Right kidney (tissue), 1 donor: ENCODE measurements around the gene ERBB2.
"Not testable (repeated sequence)": the region's sequence is repeated elsewhere in the genome, so short reads cannot be mapped to it uniquely, and the experiment has no call there.

Source experiments
- DNase-seq: peaks from one replicate; pipeline ENCODE4 v3.0.0-alpha.2; 2016

The ERBB2 gene

DNA sequence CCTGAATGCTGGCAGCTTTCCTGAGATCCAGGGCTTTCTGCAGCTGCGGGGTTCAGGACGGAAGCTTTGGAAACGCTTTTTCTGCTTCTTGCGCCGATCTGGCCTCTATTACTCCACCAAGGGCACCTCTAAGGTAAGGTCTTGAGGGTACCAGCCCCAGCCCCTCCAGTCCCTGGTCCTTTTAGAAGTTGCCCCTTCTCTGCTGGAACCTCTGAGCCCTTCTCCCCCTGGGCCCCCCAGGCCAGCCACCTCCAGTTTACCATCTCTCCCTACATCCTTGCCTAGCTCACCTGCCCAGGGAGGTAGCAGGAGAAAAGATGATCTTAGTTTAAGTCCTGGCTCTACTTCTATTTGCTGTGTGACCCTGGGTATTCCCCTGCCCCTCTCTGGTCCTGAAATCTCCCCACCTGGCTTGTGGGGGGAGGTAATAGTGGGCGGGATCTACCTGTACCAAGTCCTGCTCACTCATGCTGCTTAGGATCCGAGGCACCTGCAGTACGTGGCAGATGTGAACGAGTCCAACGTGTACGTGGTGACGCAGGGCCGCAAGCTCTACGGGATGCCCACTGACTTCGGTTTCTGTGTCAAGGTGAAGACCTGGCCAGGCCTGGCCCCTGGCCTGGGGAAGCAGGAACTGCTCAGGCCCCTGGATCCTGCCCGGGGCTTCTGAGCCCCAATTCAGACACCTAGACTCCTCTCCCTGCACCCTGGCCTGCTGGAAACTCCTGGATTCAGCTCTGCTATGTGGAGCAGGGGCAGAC is 44.4 kb downstream of the ERBB2 start:
- DNase-seq = no peak

DNA sequence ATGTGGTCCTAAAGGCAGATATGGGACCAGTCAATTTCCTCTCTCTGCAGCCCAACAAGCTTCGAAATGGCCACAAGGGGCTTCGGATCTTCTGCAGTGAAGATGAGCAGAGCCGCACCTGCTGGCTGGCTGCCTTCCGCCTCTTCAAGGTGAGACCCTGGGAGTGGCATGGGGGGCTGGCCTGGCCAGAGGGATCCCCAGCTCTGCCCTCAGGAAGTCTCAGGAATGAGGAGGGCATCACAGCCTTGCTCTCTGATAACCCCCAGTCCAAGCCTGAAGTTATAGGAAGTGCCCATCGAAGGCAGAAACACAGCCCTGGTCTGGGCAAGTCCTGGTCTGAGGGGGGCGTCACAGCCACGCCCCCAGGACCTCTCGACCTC is 45.0 kb downstream of the ERBB2 start:
- DNase-seq = no peak

DNA sequence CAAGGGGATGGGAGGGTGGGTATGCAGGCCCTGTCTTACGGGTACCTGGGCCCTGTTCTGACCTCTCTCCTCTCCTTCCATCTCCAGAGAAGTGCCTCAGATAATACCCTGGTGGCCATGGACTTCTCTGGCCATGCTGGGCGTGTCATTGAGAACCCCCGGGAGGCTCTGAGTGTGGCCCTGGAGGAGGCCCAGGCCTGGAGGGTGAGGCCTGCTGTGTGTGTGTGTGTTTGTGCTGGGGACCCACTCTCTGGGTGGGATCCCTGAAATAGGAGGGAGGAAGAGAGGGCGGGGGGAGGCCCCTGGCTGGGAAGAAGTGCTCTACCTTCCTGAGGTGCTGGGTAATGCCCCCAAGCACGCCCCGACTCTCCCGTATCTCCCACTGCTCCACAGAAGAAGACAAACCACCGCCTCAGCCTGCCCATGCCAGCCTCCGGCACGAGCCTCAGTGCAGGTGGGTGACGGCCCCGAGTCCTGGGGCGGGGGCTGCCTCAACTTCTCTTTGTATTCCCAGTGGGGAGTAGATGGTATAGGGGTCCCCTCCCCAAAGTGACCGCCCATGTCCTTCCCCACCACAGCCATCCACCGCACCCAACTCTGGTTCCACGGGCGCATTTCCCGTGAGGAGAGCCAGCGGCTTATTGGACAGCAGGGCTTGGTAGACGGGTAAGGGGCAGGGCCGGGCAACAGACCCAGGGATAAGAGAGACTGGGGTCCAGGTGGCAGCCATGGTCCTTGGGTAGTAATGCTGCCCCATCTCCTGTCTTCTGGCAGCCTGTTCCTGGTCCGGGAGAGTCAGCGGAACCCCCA is 45.7 kb downstream of the ERBB2 start:
- no peak for DNase-seq

DNA sequence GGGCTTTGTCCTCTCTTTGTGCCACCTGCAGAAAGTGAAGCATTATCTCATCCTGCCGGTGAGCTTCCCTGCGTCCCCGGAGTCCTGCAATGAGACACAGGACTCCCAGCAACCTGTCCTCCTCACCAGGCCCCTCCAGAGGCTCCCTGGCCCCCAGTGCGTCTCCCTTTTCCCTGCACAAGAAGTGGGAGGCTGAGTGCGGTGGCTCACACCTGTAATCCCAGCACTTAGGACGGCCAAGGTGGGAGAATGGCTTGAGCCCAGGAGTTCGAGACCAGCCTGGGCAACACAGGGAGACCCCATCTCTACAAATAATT is 46.2 kb downstream of the ERBB2 start:
- no peak for DNase-seq

- no peak for DNase-seq
Measured at GRCh38 chr17:39747745-39748144, 47.9 kb downstream of the ERBB2 start.

DNA sequence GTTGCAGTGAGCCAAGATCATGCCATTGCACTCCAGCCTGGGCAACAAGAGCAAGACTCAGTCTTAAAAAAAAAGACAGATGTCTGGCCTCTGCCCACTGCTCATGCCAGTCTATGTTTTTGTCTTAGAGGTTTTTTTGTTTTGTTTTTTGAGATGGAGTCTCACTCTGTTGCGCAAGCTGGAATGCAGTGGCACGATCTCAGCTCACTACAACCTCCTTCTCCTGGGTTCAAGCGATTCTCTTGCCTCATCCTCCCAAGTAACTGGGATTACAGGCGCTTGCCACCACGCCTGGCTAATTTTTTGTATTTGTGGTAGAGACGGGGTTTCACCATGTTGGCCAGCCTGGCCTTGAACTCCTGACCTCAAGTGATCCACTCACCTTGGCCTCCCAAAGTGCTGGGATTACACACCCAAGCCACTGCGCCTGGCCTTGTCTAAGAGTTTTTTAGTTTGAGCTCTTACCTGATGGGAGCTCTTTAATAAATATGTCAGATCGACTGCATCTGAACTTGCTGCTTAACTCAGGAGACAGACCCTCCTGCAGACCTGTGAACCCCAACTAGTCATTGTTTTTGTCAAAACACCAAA is 48.7 kb downstream of the ERBB2 start:
- not testable (repeated sequence) for DNase-seq

- DNase-seq = no peak
Measured at GRCh38 chr17:39750131-39751015, 50.5 kb downstream of the ERBB2 start.

GRCh38 chr17:39751016-39751543 is 51.2 kb downstream of the ERBB2 start:
- no peak for DNase-seq

DNA sequence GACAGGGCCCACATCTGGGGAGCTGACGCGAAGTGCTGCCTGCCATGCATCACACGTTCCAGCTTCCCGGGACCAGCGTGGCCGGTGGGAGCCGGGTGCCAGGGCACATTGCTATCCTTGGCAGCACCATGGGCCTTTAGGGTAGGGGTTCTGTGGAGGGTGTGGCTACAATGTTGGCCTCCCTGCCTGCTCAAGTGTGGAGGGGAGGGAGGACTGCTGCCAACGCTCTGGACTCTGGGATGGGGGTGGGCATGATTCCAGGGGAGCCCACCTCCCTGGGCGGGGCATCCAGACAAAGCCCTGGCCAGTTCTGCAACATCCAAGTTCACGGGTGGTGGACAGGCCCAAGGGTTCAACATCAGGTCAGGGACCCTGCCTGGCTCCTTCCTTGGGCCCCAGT is 51.8 kb downstream of the ERBB2 start:
- no peak for DNase-seq

- no peak for DNase-seq
Measured at GRCh38 chr17:39752241-39752881, 52.5 kb downstream of the ERBB2 start.

GRCh38 chr17:39753514-39754160 is 53.8 kb downstream of the ERBB2 start:
- no peak for DNase-seq

- DNase-seq = peak; percentile 97
Measured at GRCh38 chr17:39754161-39754957, 54.5 kb downstream of the ERBB2 start.

DNA sequence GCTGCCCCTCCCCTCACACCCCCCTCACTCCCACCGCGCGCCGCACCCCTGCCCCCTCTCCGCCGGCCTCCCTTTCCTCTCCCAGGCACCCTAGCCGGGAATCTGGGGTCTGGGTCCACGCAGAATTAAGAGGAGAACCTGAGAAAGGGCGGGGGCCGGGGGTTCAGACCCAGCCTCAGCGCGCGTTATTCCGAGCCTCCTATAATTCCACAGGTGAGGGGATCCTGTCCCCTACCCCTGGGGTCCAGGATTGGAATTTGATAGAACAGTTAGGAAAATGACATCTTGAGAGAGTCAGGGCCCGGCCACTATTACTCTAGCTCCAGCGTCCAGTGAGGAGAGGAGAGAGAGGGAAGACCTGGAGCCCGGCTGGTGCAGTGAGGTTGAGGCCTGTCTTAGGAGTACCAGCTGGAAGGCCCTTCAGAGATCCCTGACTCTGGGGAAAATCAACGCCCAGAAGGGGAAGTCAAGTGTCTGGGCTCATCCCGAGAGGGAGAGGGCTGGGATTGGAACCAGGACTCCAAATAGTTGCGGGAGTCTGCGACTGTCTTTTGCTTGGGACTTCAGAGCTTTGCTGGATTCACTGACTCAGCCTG is 55.2 kb downstream of the ERBB2 start:
- DNase-seq = peak; percentile 48

GRCh38 chr17:39755554-39756379 is 55.9 kb downstream of the ERBB2 start:
- DNase-seq = peak; percentile 47

GRCh38 chr17:39756380-39757079 is 56.7 kb downstream of the ERBB2 start:
- DNase-seq = no peak

GRCh38 chr17:39757176-39757662 is 57.4 kb downstream of the ERBB2 start:
- no peak for DNase-seq

GRCh38 chr17:39757931-39758873 is 58.3 kb downstream of the ERBB2 start:
- no peak for DNase-seq
